Measurements from ENCODE around the gene APBB2. TPM values are rescaled to one million over a fixed set of nuclear protein-coding genes. Genes with fewer than 3 reads are reported as not detected.

APBB2 gene
- total RNA-seq, 4 donors from 2014 or later, result 66.3 to 133 (median 90.2) TPM

DNA sequence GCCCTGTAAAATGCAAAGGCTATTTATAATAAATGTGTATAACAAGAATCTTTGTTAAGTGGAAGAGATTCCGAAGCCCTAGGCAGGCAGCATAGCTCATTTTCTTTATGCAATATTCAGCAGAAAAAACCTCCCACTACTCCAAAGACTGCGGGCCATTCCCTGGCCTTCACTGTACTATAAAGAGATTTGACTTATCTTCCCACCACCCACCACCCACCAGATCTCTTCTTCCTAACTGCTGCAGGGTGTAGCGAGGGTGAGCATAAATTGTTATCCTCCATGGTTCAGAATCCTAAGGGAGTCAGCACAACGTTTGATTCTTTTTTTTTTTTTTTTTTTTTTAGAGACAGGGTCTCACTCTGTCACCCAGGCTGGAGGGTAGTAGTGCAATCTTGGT lies 349.8 kb downstream of the APBB2 start:
- no peaks in the 10 kb centered on the region for H3K9me3 ChIP-seq
- 73 to 76% methylated on average over 4 of the region's 4 CpGs for WGBS, 2 donors (ENCODE audit: low coverage in 1 of 2)
- H3K36me3 ChIP-seq, result peaks cover 0 to 44% of the 10 kb centered on the region in 2 donors
- no peaks in the 10 kb centered on the region for H3K27me3 ChIP-seq
- H3K4me3 ChIP-seq, result no peak overlapping the region
- no peak for ATAC-seq
- H3K27ac ChIP-seq, result no peak overlapping the region
- no peaks in the 10 kb centered on the region for H3K4me1 ChIP-seq
- TF ChIP-seq, protein P1, sequence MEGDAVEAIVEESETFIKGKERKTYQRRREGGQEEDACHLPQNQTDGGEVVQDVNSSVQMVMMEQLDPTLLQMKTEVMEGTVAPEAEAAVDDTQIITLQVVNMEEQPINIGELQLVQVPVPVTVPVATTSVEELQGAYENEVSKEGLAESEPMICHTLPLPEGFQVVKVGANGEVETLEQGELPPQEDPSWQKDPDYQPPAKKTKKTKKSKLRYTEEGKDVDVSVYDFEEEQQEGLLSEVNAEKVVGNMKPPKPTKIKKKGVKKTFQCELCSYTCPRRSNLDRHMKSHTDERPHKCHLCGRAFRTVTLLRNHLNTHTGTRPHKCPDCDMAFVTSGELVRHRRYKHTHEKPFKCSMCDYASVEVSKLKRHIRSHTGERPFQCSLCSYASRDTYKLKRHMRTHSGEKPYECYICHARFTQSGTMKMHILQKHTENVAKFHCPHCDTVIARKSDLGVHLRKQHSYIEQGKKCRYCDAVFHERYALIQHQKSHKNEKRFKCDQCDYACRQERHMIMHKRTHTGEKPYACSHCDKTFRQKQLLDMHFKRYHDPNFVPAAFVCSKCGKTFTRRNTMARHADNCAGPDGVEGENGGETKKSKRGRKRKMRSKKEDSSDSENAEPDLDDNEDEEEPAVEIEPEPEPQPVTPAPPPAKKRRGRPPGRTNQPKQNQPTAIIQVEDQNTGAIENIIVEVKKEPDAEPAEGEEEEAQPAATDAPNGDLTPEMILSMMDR (IDR thresholded peaks at IDR 0.05), result no peak
- TF ChIP-seq POLR2A (IDR thresholded peaks at IDR 0.05) (no peak), EP300 (IDR thresholded peaks at IDR 0.05) (no peak), POLR2AphosphoS5 (IDR thresholded peaks at IDR 0.05) (no peak)

DNA sequence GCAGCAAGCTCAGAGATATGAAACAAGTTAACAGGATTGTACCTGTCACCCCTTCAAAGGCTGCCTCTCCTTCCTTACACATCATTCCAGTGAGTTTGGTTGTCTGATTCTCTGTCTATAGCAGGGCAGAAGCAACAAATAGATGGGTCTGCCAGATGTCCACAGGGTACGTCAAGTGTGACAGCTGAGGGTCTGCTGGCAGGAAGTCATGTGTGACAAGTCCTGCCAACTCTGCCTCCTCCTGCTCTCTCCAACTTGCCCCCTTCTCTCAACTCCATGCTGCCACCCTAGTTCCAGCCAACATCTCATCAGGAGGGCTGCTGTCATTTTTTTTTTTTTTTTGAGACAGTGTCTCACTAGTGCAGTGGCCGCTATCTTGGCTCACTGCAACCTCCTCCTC lies 355.4 kb downstream of the APBB2 start:
- 100% methylated on average over 1 of the region's 2 CpGs for WGBS, 2 donors (ENCODE audit: low coverage in 1 of 2)
- Histone ChIP-seq H3K27ac (no peak overlapping the region), H3K4me1 (peaks cover 0 to 20% (median 0%) of the 10 kb centered on the region in 3 donors), H3K27me3 (no peaks in the 10 kb centered on the region), H3K4me3 (no peak overlapping the region), H3K36me3 (peaks cover 0 to 23% of the 10 kb centered on the region in 2 donors), H3K9me3 (no peaks in the 10 kb centered on the region)
- no peak for ATAC-seq
- TF ChIP-seq EP300 (IDR thresholded peaks at IDR 0.05) (no peak), POLR2A (IDR thresholded peaks at IDR 0.05) (no peak), POLR2AphosphoS5 (IDR thresholded peaks at IDR 0.05) (no peak)
- TF ChIP-seq, protein P1 (IDR thresholded peaks at IDR 0.05), result no peak

GRCh38 chr4:40857956-40858355 lies 356.4 kb downstream of the APBB2 start:
- no peak overlapping the region for H3K4me3 ChIP-seq
- 63% methylated on average over 2 of the region's 2 CpGs; no CpG with 5 or more reads in 1 of the 2 donors for WGBS, 2 donors (ENCODE audit: low coverage in 1 of 2)
- H3K27ac ChIP-seq, result no peak overlapping the region
- no peaks in the 10 kb centered on the region for H3K27me3 ChIP-seq
- no peaks in the 10 kb centered on the region for H3K9me3 ChIP-seq
- no peak for TF ChIP-seq POLR2A (IDR thresholded peaks at IDR 0.05)
- TF ChIP-seq, protein P1 (IDR thresholded peaks at IDR 0.05), result no peak
- TF ChIP-seq POLR2AphosphoS5 (IDR thresholded peaks at IDR 0.05), result no peak
- TF ChIP-seq EP300 (IDR thresholded peaks at IDR 0.05), result no peak
- ATAC-seq, result no peak
- peaks cover 0 to 18% of the 10 kb centered on the region in 2 donors for H3K36me3 ChIP-seq
- H3K4me1 ChIP-seq, result peaks cover 0 to 20% (median 0%) of the 10 kb centered on the region in 3 donors

GRCh38 chr4:40856840-40857362 lies 357.4 kb downstream of the APBB2 start:
- peak; percentile 88 for ATAC-seq
- 0% methylated on average over 1 of the region's 51 CpGs; no CpG with 5 or more reads in 1 of the 2 donors for WGBS, 2 donors (ENCODE audit: low coverage in 1 of 2)
- peaks cover 0 to 16% of the 10 kb centered on the region in 2 donors for H3K36me3 ChIP-seq
- H3K4me3 ChIP-seq, result peak overlapping the region in 1 of 2 donors; percentile 46
- H3K4me1 ChIP-seq, result peaks cover 0 to 20% (median 0%) of the 10 kb centered on the region in 3 donors
- H3K9me3 ChIP-seq, result no peaks in the 10 kb centered on the region
- no peaks in the 10 kb centered on the region for H3K27me3 ChIP-seq
- no peak for TF ChIP-seq EP300 (IDR thresholded peaks at IDR 0.05)
- H3K27ac ChIP-seq, result no peak overlapping the region

- Histone ChIP-seq H3K27me3 (no peaks in the 10 kb centered on the region), H3K4me1 (peaks cover 0 to 20% (median 0%) of the 10 kb centered on the region in 3 donors), H3K9me3 (no peaks in the 10 kb centered on the region), H3K4me3 (peak overlapping the region in 1 of 2 donors; percentile 46), H3K27ac (no peak overlapping the region), H3K36me3 (peaks cover 0 to 16% of the 10 kb centered on the region in 2 donors)
- ATAC-seq, result peak; percentile 10
- TF ChIP-seq, protein P1 (IDR thresholded peaks at IDR 0.05), result no peak
- TF ChIP-seq POLR2A (IDR thresholded peaks at IDR 0.05) (no peak), EP300 (IDR thresholded peaks at IDR 0.05) (no peak), POLR2AphosphoS5 (IDR thresholded peaks at IDR 0.05) (no peak)
- WGBS, 2 donors (ENCODE audit: low coverage in 1 of 2), result 60 to 74% methylated on average over 11 of the region's 16 CpGs
These were observed 358.0 kb downstream of the APBB2 start for GRCh38 chr4:40856277-40856839.

Data from gastroesophageal sphincter (tissue), 4 donors.